GM12875 (cell line): ENCODE data around the gene SASH3.

Source experiments
- H3K4me3 ChIP-seq: one replicate; pipeline ENCODE4 v1.5.1; 2011; ENCODE audit warnings: low read depth, low read length, control low read depth
- CTCF ChIP-seq: IDR thresholded peaks from 2 replicates; pipeline ENCODE4 v1.5.1; 2011; ENCODE audit warnings: low read depth, mild to moderate bottlenecking, control low read depth, inconsistent platforms, low read length, moderate library complexity, borderline replicate concordance; ENCODE audit not compliant: insufficient read depth

Gene SASH3

DNA sequence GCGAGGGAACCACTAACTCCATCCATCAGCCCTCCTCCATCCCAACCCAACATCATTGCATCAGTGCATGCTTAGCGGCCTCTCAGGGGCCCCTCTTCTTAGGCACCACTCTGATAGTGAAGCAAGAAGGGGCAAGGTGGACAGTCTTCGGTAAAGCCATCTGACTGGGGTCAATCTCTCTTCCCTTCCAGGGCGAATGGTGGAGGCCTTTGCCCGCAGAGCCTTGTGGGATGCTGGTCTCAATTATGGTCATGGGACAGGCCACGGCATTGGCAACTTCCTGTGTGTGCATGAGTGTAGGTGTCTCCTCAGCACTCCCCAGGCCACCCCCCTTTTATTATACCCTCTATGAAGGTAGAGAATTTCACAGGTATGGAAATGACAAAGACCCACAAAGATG is 18.8 kb upstream of the SASH3 start:
- TF ChIP-seq CTCF: no peak
- H3K4me3 ChIP-seq: no peak overlapping the region

- no peak overlapping the region for H3K4me3 ChIP-seq
- no peak for TF ChIP-seq CTCF
Observed at GRCh38 chrX:129761596-129761995, 18.2 kb upstream of the SASH3 start.

DNA sequence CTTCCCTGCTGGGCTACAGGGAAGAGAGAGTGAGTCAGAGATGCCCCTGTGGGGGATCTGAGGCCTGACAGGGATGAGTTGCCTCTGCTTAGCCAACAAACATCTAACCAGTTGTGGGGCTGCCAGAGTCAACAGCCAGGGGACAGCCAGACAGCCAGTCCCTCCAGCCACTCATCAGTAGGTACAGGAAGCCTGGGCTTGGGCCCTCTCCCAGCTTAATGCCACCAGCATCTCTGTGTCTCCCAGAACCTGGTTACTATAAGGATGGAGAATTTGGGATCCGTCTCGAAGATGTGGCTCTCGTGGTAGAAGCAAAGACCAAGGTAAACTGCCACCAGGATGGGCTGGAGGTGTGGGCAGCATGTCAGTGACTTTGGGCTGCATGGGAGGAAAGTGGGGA is 17.3 kb upstream of the SASH3 start:
- no peak for TF ChIP-seq CTCF
- H3K4me3 ChIP-seq: no peak overlapping the region

GRCh38 chrX:129763666-129764065 is 16.1 kb upstream of the SASH3 start:
- H3K4me3 ChIP-seq: no peak overlapping the region
- TF ChIP-seq CTCF: no peak

DNA sequence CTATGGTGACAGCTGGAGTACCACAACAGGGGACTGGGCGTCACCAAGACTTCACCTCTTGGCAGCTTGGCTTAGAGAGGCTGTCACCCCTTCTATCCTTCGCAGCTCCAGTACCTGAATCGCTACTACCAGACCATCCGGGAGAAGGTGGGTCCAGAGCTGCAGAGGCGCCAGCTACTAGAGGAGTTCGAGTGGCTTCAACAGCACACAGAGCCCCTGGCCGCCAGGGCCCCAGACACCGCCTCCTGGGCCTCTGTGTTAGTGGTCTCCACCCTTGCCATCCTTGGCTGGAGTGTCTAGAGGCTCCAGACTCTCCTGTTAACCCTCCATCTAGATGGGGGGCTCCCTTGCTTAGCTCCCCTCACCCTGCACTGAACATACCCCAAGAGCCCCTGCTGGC is 11.6 kb upstream of the SASH3 start:
- no peak overlapping the region for H3K4me3 ChIP-seq
- no peak for TF ChIP-seq CTCF

GRCh38 chrX:129768586-129769466 is 10.9 kb upstream of the SASH3 start:
- TF ChIP-seq CTCF: no peak
- no peak overlapping the region for H3K4me3 ChIP-seq
